K562 (cell line): ENCODE results near the gene MICALL2. TPM values are rescaled to one million over a fixed set of nuclear protein-coding genes. Genes with fewer than 3 reads are reported as not detected.

Experiments used
- ARID3A ChIP-seq: IDR thresholded peaks from 2 replicates; pipeline ENCODE4 v1.6.1; 2012; ENCODE audit warnings: low read depth, low read length, improper control_type of control experiment, borderline replicate concordance
- CREB5 ChIP-seq: fragments of 250-450 bp; sonication (Bioruptor Pico); IDR thresholded peaks from 2 replicates; pipeline ENCODE4 v1.5.0; 2020; ENCODE audit warnings: mild to moderate bottlenecking
- DNMT1 ChIP-seq: fragments of 450-650 bp; IDR thresholded peaks from 2 replicates; pipeline ENCODE4 v1.6.1; 2016; ENCODE audit warnings: antibody characterized with exemption, mild to moderate bottlenecking
- E2F3 ChIP-seq: fragments of 250-450 bp; sonication (Bioruptor Pico); IDR thresholded peaks from 2 replicates; pipeline ENCODE4 v1.4.0; 2020; ENCODE audit warnings: mild to moderate bottlenecking
- FIP1L1 ChIP-seq: fragments of 200-400 bp; formaldehyde crosslinking; IDR thresholded peaks from 2 replicates; pipeline ENCODE4 v1.6.1; 2018; ENCODE audit warnings: mild to moderate bottlenecking, low read depth, low read length; ENCODE audit not compliant: poor library complexity, severe bottlenecking
- FOXA3 ChIP-seq, 2 experiments: fragments of 450-650 bp in 1 of 2; sonication (generic) in 1 of 2; formaldehyde crosslinking; IDR thresholded peaks in 1 of 2; conservative IDR thresholded peaks in 1 of 2; 2 replicates each; pipeline versions ENCODE4 v1.4.0 to v1.8.0; 2020 to 2022; ENCODE audit warnings: mild to moderate bottlenecking in 2 of 2, missing genetic modification reagents in 1 of 2
- HLTF ChIP-seq: fragments of 450-650 bp; IDR thresholded peaks from 2 replicates; pipeline ENCODE4 v1.6.1; 2016
- HMG20A ChIP-seq: fragments of 450-650 bp; formaldehyde crosslinking; conservative IDR thresholded peaks from 2 replicates; pipeline ENCODE4 v1.4.0; 2020; ENCODE audit warnings: mild to moderate bottlenecking, mixed read lengths
- ILF3 ChIP-seq: fragments of 450-650 bp; IDR thresholded peaks from 2 replicates; pipeline ENCODE4 v1.6.1; 2018; ENCODE audit warnings: antibody characterized with exemption, mild to moderate bottlenecking, moderate library complexity, borderline replicate concordance
- L3MBTL2 ChIP-seq: fragments of 450-650 bp; IDR thresholded peaks from 2 replicates; pipeline ENCODE4 v1.6.1; 2016; ENCODE audit warnings: mild to moderate bottlenecking, moderate library complexity
- POLR2G ChIP-seq: fragments of 200-400 bp; formaldehyde crosslinking; IDR thresholded peaks from 2 replicates; pipeline ENCODE4 v1.6.1; 2017; ENCODE audit warnings: low read depth, mild to moderate bottlenecking, antibody characterized with exemption, low read length, moderate library complexity
- PTTG1 ChIP-seq: fragments of 450-650 bp; IDR thresholded peaks from 2 replicates; pipeline ENCODE4 v1.6.1; 2016; ENCODE audit warnings: low read depth, mild to moderate bottlenecking, missing genetic modification characterization, missing compliant biosample characterization
- RFX1 ChIP-seq: fragments of 450-650 bp; IDR thresholded peaks from 2 replicates; pipeline ENCODE4 v1.6.1; 2016; ENCODE audit warnings: mild to moderate bottlenecking, moderate library complexity
- SNIP1 ChIP-seq: fragments of 450-650 bp; IDR thresholded peaks from 2 replicates; pipeline ENCODE4 v1.7.1; 2017; ENCODE audit warnings: low read depth, mild to moderate bottlenecking
- ZBTB11 ChIP-seq, 3 experiments: fragments of 200-800 bp in 1 of 3; fragments of 250-450 bp in 1 of 3; fragments of 450-650 bp in 1 of 3; sonication (Bioruptor Pico) in 1 of 3; sonication (Bioruptor generic) in 1 of 3; formaldehyde crosslinking in 1 of 3; IDR thresholded peaks; 2 replicates each; pipeline versions ENCODE4 v1.6.1 to v1.8.0; 2016 to 2022; ENCODE audit warnings: mild to moderate bottlenecking in 2 of 3, missing genetic modification characterization in 2 of 3, missing compliant biosample characterization in 1 of 3, moderate library complexity in 1 of 3
- ZC3H11A ChIP-seq: IDR thresholded peaks from 2 replicates; pipeline ENCODE4 v1.6.1; 2012; ENCODE audit warnings: low read depth, low read length, improper control_type of control experiment
- ZFP30 ChIP-seq: fragments of 250-450 bp; sonication (Bioruptor Pico); IDR thresholded peaks from 2 replicates; pipeline ENCODE4 v1.8.0; 2022; ENCODE audit warnings: moderate library complexity, mild to moderate bottlenecking, inconsistent platforms, borderline replicate concordance
- ZFP91 ChIP-seq: sonication (generic); formaldehyde crosslinking; IDR thresholded peaks from 2 replicates; pipeline ENCODE4 v1.8.0; 2022; ENCODE audit warnings: mild to moderate bottlenecking, missing genetic modification reagents
- ZNF766 ChIP-seq: fragments of 200-800 bp; sonication (Bioruptor generic); conservative IDR thresholded peaks from 2 replicates; pipeline ENCODE4 v1.6.1; 2016; ENCODE audit warnings: missing genetic modification characterization, missing compliant biosample characterization
- polyA plus RNA-seq, 8 experiments: library from polyadenylated mRNA; depleted of rRNA in 4 of 8; stranded (reverse) in 5 of 8; unstranded in 3 of 8; fragments of >200 nt; fragmentation: Nextera tagmentation in 2 of 8; fragmentation: Illumina TruSeq in 1 of 8; extraction: Ambion mirVana in 2 of 8; extraction: Trizol in 1 of 8; gene quantifications; 2 replicates each; pipeline versions ENCODE4 v1.2.1 to v1.2.3, GENCODE V29; 2011 to 2014; ENCODE audit warnings: inconsistent platforms in 1 of 8, missing spikeins in 1 of 8
- total RNA-seq, 7 experiments: library from RNA; depleted of rRNA in 6 of 7; stranded (reverse); fragments of >200 nt in 6 of 7; fragmentation: Illumina TruSeq in 2 of 7; extraction: Trizol in 2 of 7; gene quantifications; 2 replicates each; pipeline versions ENCODE4 v1.2.1 to v1.2.3, GENCODE V29; 2011 to 2021; ENCODE audit warnings: low replicate concordance in 1 of 7

MICALL2 gene
- total and polyA plus RNA-seq, 9 of the 15 experiments (the other 6 are each of a cell fraction or from before 2014, with no cell fraction given): 1.8 to 103 (median 17.0) TPM

- TF ChIP-seq FIP1L1 (no peak), HLTF (no peak), RFX1 (no peak), SNIP1 (no peak), E2F3 (CRISPR knock-in tag) (no peak), ARID3A (no peak), DNMT1 (no peak), POLR2G (0 out of 2 replicates have a peak, but pooled peaks have one; percentile 27), PTTG1 (tag) (no peak), ZBTB11 (CRISPR knock-in tag; IDR thresholded peaks at IDR 0.05) (no peak), L3MBTL2 (peak; percentile 55; the same call in 1 of the 2 replicates), ZFP30 (CRISPR knock-in tag) (no peak), ZFP91 (CRISPR knock-in tag) (no peak), FOXA3 (CRISPR knock-in tag; conservative IDR thresholded peaks at IDR 0.05 in 1 of 2, IDR thresholded peaks at IDR 0.05 in 1 of 2) (0 out of 4 replicates have a peak, but pooled peaks of 1 of the 2 experiments have one; percentile 30), ZNF766 (CRISPR knock-in tag) (no peak), ILF3 (no peak), ZC3H11A (no peak), CREB5 (CRISPR knock-in tag) (no peak), HMG20A (CRISPR knock-in tag) (no peak)
These were observed 2.0 kb downstream of the MICALL2 start (continued) for GRCh38 chr7:1457059-1457948.
